Loucy (cell line): ENCODE data around the gene COX6A1.

Source experiments
- CTCF ChIP-seq: fragments of 200-600 bp; sonication (generic); conservative IDR thresholded peaks from 2 replicates; pipeline ENCODE4 v1.5.1; 2014; ENCODE audit warnings: mild to moderate bottlenecking, antibody characterized with exemption, low read length
- EZH2phosphoT487 ChIP-seq: fragments of 200-600 bp; IDR thresholded peaks from 2 replicates; pipeline ENCODE4 v1.6.1; 2018; ENCODE audit warnings: antibody characterized with exemption, mild to moderate bottlenecking, moderate library complexity, borderline replicate concordance

GRCh38 chr12:120453060-120453750 is 15.3 kb downstream of the COX6A1 start:
- TF ChIP-seq CTCF (no peak), EZH2phosphoT487 (no peak)
